Mesenchymal stem cell (in vitro differentiated cells and primary cell): ENCODE data around the gene DPH2.

Experiments used
- DNase-seq: peaks from one replicate; pipeline ENCODE4 v3.0.0-alpha.2; 2013
- H2AFZ ChIP-seq: one replicate; pipeline ENCODE4 v1.6.1; 2013; ENCODE audit warnings: low read depth, mild to moderate bottlenecking, control low read depth, inconsistent platforms, low read length, moderate library complexity
- H2AK5ac ChIP-seq: 2 replicates; pipeline ENCODE4 v1.6.1; 2013; ENCODE audit warnings: low read length, moderate library complexity, mild to moderate bottlenecking, inconsistent platforms; ENCODE audit not compliant: severe bottlenecking
- H2BK120ac ChIP-seq: one replicate; pipeline ENCODE4 v1.6.1; 2013; ENCODE audit warnings: low read depth, mild to moderate bottlenecking, inconsistent platforms, low read length, moderate library complexity
- H2BK12ac ChIP-seq, 2 experiments: one replicate each; pipeline ENCODE4 v1.6.1; 2013; ENCODE audit warnings: inconsistent platforms in 2 of 2, low read length in 2 of 2, mild to moderate bottlenecking in 2 of 2, moderate library complexity in 2 of 2, control low read depth in 1 of 2
- H2BK15ac ChIP-seq: one replicate; pipeline ENCODE4 v1.6.1; 2013; ENCODE audit warnings: mild to moderate bottlenecking, low read depth, inconsistent platforms; ENCODE audit not compliant: poor library complexity, severe bottlenecking
- H2BK5ac ChIP-seq: 2 replicates; pipeline ENCODE4 v1.6.1; 2013; ENCODE audit warnings: low read depth, mild to moderate bottlenecking, low read length, control low read depth, inconsistent platforms; ENCODE audit not compliant: poor library complexity, severe bottlenecking
- H3K14ac ChIP-seq, 2 experiments: one replicate each; pipeline ENCODE4 v1.6.1; 2013; ENCODE audit warnings: inconsistent platforms in 2 of 2, low read length in 2 of 2, control low read depth in 1 of 2, mild to moderate bottlenecking in 1 of 2, moderate library complexity in 1 of 2
- H3K18ac ChIP-seq, 2 experiments: one replicate each; pipeline ENCODE4 v1.6.1; 2013; ENCODE audit warnings: inconsistent platforms in 2 of 2, low read length in 2 of 2, control low read depth in 1 of 2, low read depth in 1 of 2, mild to moderate bottlenecking in 1 of 2
- H3K23ac ChIP-seq, 2 experiments: one replicate each; pipeline ENCODE4 v1.6.1; 2013; ENCODE audit warnings: inconsistent platforms in 2 of 2, low read length in 2 of 2, mild to moderate bottlenecking in 2 of 2, moderate library complexity in 2 of 2, control low read depth in 1 of 2
- H3K27ac ChIP-seq: 2 replicates; pipeline ENCODE4 v1.5.1; 2013; ENCODE audit warnings: mild to moderate bottlenecking, moderate library complexity, low read length, control low read depth, inconsistent platforms; ENCODE audit not compliant: poor library complexity, severe bottlenecking
- H3K27me3 ChIP-seq, 2 experiments: 2 replicates each; pipeline versions ENCODE4 v1.6.1 to v1.7.0; 2013; ENCODE audit warnings: low read length in 2 of 2, mild to moderate bottlenecking in 2 of 2, moderate library complexity in 2 of 2, control low read depth in 1 of 2, inconsistent platforms in 1 of 2; ENCODE audit not compliant: control insufficient read depth in 1 of 2, insufficient read depth in 1 of 2
- H3K36me3 ChIP-seq, 2 experiments: 2 replicates each; pipeline versions ENCODE4 v1.6.1 to v1.7.0; 2013; ENCODE audit warnings: low read length in 2 of 2, control low read depth in 1 of 2, inconsistent platforms in 1 of 2, low read depth in 1 of 2, mild to moderate bottlenecking in 1 of 2; ENCODE audit not compliant: insufficient read depth in 2 of 2, control insufficient read depth in 1 of 2
- H3K4ac ChIP-seq, 2 experiments: one replicate each; pipeline ENCODE4 v1.6.1; 2013; ENCODE audit warnings: inconsistent platforms in 2 of 2, low read length in 2 of 2, mild to moderate bottlenecking in 2 of 2, moderate library complexity in 2 of 2, control low read depth in 1 of 2, low read depth in 1 of 2
- H3K4me1 ChIP-seq: 2 replicates; pipeline ENCODE4 v1.6.1; 2013; ENCODE audit warnings: low read depth, low read length, control low read depth; ENCODE audit not compliant: control insufficient read depth, insufficient read depth
- H3K4me2 ChIP-seq: 2 replicates; pipeline ENCODE4 v1.6.1; 2013; ENCODE audit warnings: low read length, mild to moderate bottlenecking, inconsistent platforms; ENCODE audit not compliant: poor library complexity, severe bottlenecking
- H3K4me3 ChIP-seq, 2 experiments: 2 replicates each; pipeline versions ENCODE4 v1.5.1 to v1.7.0; 2013; ENCODE audit warnings: low read length in 2 of 2, mild to moderate bottlenecking in 2 of 2, control low read depth in 1 of 2, low read depth in 1 of 2; ENCODE audit not compliant: insufficient read depth in 1 of 2
- H3K79me1 ChIP-seq: replicated peaks from 2 replicates; pipeline ENCODE4 v1.6.1; 2013; ENCODE audit warnings: mild to moderate bottlenecking, control low read depth, low read length, inconsistent platforms; ENCODE audit not compliant: poor library complexity, severe bottlenecking
- H3K9ac ChIP-seq: 2 replicates; pipeline ENCODE4 v1.7.0; 2013; ENCODE audit warnings: mild to moderate bottlenecking, low read length, moderate library complexity
- H3K9me3 ChIP-seq: 2 replicates; pipeline ENCODE4 v1.7.0; 2013; ENCODE audit warnings: mild to moderate bottlenecking, low read length; ENCODE audit not compliant: control insufficient read depth
- H4K8ac ChIP-seq: one replicate; pipeline ENCODE4 v1.6.1; 2013; ENCODE audit warnings: inconsistent platforms, mild to moderate bottlenecking, low read length, moderate library complexity
- H4K91ac ChIP-seq: one replicate; pipeline ENCODE4 v1.6.1; 2013; ENCODE audit warnings: mild to moderate bottlenecking, low read length, inconsistent platforms
- WGBS: methylation state at CpG from one replicate; pipeline ENCODE4 v1.1.7; 2013; ENCODE audit warnings: mixed read lengths; 5-methylcytosine and 5-hydroxymethylcytosine counted together

DPH2 gene

DNA sequence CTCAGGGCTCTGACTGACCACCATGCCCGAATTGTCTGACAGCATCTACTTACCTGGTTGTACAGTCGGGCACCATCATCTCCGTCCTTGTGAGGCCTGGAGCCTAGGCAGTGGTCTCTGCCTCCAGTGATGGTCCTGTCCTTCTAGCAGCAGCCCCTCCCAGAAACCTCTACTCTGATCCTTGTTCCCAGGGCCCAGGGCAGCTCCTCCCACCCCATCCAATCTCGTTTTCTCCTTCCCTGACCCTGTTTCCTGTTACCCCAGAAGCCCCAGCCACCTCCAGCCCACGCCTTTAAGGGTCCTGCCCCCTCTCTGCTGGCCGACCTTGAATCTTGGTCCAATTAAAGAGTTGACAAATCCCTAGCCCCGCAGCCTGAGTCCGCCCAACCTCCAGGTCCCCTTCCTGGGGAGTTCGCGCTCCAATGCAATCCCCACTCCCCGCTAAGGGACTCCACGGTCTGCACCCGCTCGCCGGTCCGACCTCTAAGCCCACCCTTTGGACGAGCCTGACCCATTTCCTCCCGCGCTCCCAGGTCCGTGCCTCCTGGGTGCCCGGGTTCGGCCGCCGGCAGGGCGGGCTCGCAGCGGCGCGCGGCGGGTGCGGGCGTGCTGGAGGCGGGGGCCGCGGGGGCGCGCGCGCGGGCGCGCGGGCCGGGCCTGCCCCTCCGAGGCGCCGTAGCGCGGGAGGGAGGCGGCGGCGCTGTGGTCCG lies 8.9 kb downstream of the DPH2 start, which contains the start of gene B4GALT2:
B4GALT2 (plus strand) TSS at position 660 of the 710 bp plus-strand sequence. CDS start 1,951 bp downstream, outside the sequence.
- Histone ChIP-seq H3K9me3 (no peaks in the 10 kb centered on the region), H2BK120ac (peak within 1 kb of the TSS; percentile 71), H3K9ac (peak within 1 kb of the TSS; percentile 86), H3K36me3 (peaks cover 33 to 55% of the 10 kb centered on the region in 2 experiments), H2AFZ (peak within 1 kb of the TSS; percentile 16), H3K27ac (no peak within 1 kb of the TSS), H3K18ac (peak within 1 kb of the TSS; percentile 48 to 86), H3K4ac (peak within 1 kb of the TSS; percentile 18 to 71), H3K79me1 (peaks cover 44% of the 10 kb centered on the region), H2BK5ac (no peak within 1 kb of the TSS), H4K91ac (peak within 1 kb of the TSS; percentile 31), H2BK12ac (peak within 1 kb of the TSS in 1 of 2 experiments; percentile 17), H3K4me2 (peak within 1 kb of the TSS; percentile 81), H3K27me3 (no peaks in the 10 kb centered on the region), H3K4me1 (peaks cover 57% of the 10 kb centered on the region), H3K14ac (peak within 1 kb of the TSS in 1 of 2 experiments; percentile 86), H4K8ac (peak within 1 kb of the TSS; percentile 50), H3K23ac (peak within 1 kb of the TSS in 1 of 2 experiments; percentile 19), H2BK15ac (peak within 1 kb of the TSS; percentile 29), H2AK5ac (no peak within 1 kb of the TSS), H3K4me3 (peak within 1 kb of the TSS; percentile 73 to 85)
- no peak for DNase-seq
- 11% methylated on average over 22 of the region's 54 CpGs for WGBS

DNA sequence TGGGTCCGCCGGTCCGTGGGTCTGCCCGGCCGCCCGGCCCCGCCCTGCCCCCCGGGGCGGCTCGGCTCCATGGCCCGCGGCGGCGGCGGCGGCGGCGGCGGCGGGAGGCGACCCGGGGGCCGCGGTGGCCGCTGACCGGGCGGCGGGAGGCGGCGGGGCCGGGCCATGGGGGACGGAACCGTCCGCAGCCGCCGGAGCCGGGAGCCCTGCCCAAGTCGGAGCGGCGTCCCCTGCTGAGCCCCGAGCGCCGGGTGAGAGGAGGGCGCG lies 9.4 kb downstream of the DPH2 start:
- H3K4me2 ChIP-seq = peak overlapping the region; percentile 77
- H3K4me3 ChIP-seq = peak overlapping the region; percentile 73 to 85
- no peak overlapping the region for H2BK12ac ChIP-seq
- H3K79me1 ChIP-seq = peaks cover 44% of the 10 kb centered on the region
- H3K36me3 ChIP-seq = peaks cover 35 to 60% of the 10 kb centered on the region in 2 experiments
- no peaks in the 10 kb centered on the region for H3K27me3 ChIP-seq
- no peak overlapping the region for H4K91ac ChIP-seq
- H3K4ac ChIP-seq = peak overlapping the region in 1 of 2 experiments; percentile 52
- H4K8ac ChIP-seq = no peak overlapping the region
- H2AK5ac ChIP-seq = no peak overlapping the region
- no peak overlapping the region for H2BK15ac ChIP-seq
- H3K14ac ChIP-seq = no peak overlapping the region
- no peak overlapping the region for H2BK5ac ChIP-seq
- H3K4me1 ChIP-seq = peaks cover 55% of the 10 kb centered on the region
- H3K18ac ChIP-seq = no peak overlapping the region
- WGBS = 0% methylated on average over 5 of the region's 45 CpGs
- H2AFZ ChIP-seq = no peak overlapping the region
- H3K9me3 ChIP-seq = no peaks in the 10 kb centered on the region
- peak overlapping the region; percentile 85 for H3K9ac ChIP-seq
- DNase-seq = no peak
- no peak overlapping the region for H3K27ac ChIP-seq
- H3K23ac ChIP-seq = no peak overlapping the region
- H2BK120ac ChIP-seq = peak overlapping the region; percentile 71

DNA sequence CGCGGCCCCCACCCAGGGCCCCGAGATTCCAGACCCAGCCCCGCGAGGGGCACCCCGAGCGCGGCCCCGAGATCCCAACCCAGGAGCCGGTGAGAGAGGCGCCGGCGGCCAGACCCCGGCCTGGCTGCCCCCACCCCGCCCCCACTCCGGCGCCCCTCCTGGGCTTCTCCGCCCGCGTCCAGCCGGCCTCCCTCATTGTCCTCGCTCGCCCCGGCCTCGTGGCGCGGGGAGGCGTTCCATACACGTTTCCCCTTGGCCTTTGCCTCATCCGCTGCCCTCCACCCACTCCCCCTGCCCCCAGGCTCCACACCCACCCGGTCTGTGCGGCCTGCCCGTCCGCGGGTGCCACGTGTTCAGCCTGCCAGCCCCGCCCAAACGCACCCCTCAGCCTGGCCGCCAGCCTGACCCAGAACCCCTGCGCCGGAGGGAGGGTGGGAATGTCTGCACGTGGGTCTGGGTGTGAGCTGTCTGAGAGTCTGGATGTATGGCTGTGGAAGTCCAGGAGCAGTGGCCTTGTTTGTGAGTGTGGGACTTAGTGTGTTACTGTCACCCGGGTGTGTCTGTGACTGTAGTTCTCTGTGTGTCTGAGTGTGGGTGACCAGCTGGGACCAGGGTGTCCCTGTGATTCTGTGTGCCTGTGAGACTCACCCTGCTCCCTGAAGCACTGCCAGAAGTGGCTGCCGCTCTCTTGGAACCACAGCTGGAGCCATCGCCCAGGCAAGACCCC lies 9.9 kb downstream of the DPH2 start:
- Histone ChIP-seq H3K27me3 (no peaks in the 10 kb centered on the region), H2BK5ac (no peak overlapping the region), H3K4ac (peak overlapping the region in 1 of 2 experiments; percentile 71), H2BK15ac (no peak overlapping the region), H3K36me3 (peaks cover 39 to 65% of the 10 kb centered on the region in 2 experiments), H3K14ac (peak overlapping the region in 1 of 2 experiments; percentile 86), H3K4me1 (peaks cover 52% of the 10 kb centered on the region), H3K79me1 (peaks cover 49% of the 10 kb centered on the region), H3K27ac (no peak overlapping the region), H3K9me3 (no peaks in the 10 kb centered on the region), H2AK5ac (no peak overlapping the region), H2BK12ac (peak overlapping the region in 1 of 2 experiments; percentile 17), H4K8ac (no peak overlapping the region), H3K18ac (peak overlapping the region; percentile 48 to 86), H2AFZ (no peak overlapping the region), H3K4me3 (peak overlapping the region; percentile 73 to 85), H3K4me2 (peak overlapping the region; percentile 77), H3K9ac (peak overlapping the region; percentile 85), H3K23ac (no peak overlapping the region), H2BK120ac (peak overlapping the region; percentile 71), H4K91ac (peak overlapping the region; percentile 31)
- DNase-seq = peak; percentile 58
- 4% methylated on average over 45 of the region's 45 CpGs for WGBS
